Panc1 (cell line): Measurements from ENCODE around the gene SH2D1B. TPM values are rescaled to one million over a fixed set of nuclear protein-coding genes. Genes with fewer than 3 reads are reported as not detected.

Experiments used
- ATAC-seq: fragments of 200-7000 bp; cut with Tn5 transposase; 2 replicates; pipeline ENCODE4 v1.9.1; 2020; ENCODE audit warnings: mild to moderate bottlenecking, moderate library complexity
- Bru-seq: library from RNA; stranded (reverse); fragments of 400-500 nt; gene quantifications from one replicate; lab custom pipeline; 2021; lab: Mats Ljungman, UMichigan
- BruChase-seq, 2 experiments: library from RNA; stranded (reverse); fragments of 400-500 nt; gene quantifications; one replicate each; lab custom pipeline; 2021; lab: Mats Ljungman, UMichigan
- BruUV-seq: library from RNA; stranded (reverse); fragments of 400-500 nt; replicated peaks from 2 replicates; lab custom pipeline; 2021; lab: Mats Ljungman, UMichigan
- CTCF ChIA-PET: fragments of 300-600 bp; sonication (Branson Sonifier 250); formaldehyde crosslinking; loops from one replicate; lab custom pipeline; 2022; ENCODE audit warnings: antibody characterized with exemption; lab: Charles Lee
- POLR2A ChIA-PET: fragments of 300-600 bp; sonication (Branson Sonifier 250); formaldehyde crosslinking; loops from one replicate; lab custom pipeline; 2022; ENCODE audit warnings: antibody characterized with exemption; lab: Charles Lee
- DNase-seq: peaks from one replicate; pipeline ENCODE4 v3.0.0-alpha.2; 2010; ENCODE audit warnings: low read depth, low spot score
- H3K27ac ChIP-seq: 2 replicates; pipeline ENCODE4 v1.5.1; 2011; ENCODE audit warnings: mild to moderate bottlenecking, low read length, inconsistent platforms
- H3K27me3 ChIP-seq: fragments of 200-500 bp; sonication (Bioruptor generic); 2 replicates; pipeline ENCODE4 v1.6.0; 2014; ENCODE audit warnings: low read length, inconsistent platforms; ENCODE audit not compliant: control insufficient read depth, insufficient read depth
- H3K36me3 ChIP-seq: fragments of 200-500 bp; sonication (Bioruptor generic); 2 replicates; pipeline ENCODE4 v1.5.1; 2014; ENCODE audit warnings: inconsistent platforms, mild to moderate bottlenecking, low read length, moderate library complexity; ENCODE audit not compliant: control insufficient read depth, insufficient read depth
- H3K4me1 ChIP-seq: 2 replicates; pipeline ENCODE4 v1.5.1; 2011; ENCODE audit warnings: inconsistent platforms, mild to moderate bottlenecking, low read length, moderate library complexity; ENCODE audit not compliant: control insufficient read depth, insufficient read depth
- H3K4me3 ChIP-seq, 2 experiments: 2 replicates each; pipeline ENCODE4 v1.5.1; 2011 to 2012; ENCODE audit warnings: low read depth in 2 of 2, low read length in 2 of 2, mild to moderate bottlenecking in 2 of 2, inconsistent platforms in 1 of 2, moderate library complexity in 1 of 2
- H3K9me3 ChIP-seq: fragments of 200-500 bp; sonication (Bioruptor generic); 2 replicates; pipeline ENCODE4 v1.5.1; 2014; ENCODE audit warnings: low read depth, mild to moderate bottlenecking, inconsistent platforms, low read length, moderate library complexity; ENCODE audit not compliant: control insufficient read depth, insufficient read depth
- POLR2AphosphoS5 ChIP-seq: IDR thresholded peaks from 2 replicates; pipeline ENCODE4 v1.6.1; 2012; ENCODE audit warnings: mild to moderate bottlenecking, low read depth, low read length, moderate library complexity
- SIN3A ChIP-seq: IDR thresholded peaks from 2 replicates; pipeline ENCODE4 v1.6.1; 2012; ENCODE audit warnings: low read depth, mild to moderate bottlenecking, low read length, moderate library complexity, borderline replicate concordance; ENCODE audit not compliant: insufficient read depth
- TCF7L2 ChIP-seq: IDR thresholded peaks from 2 replicates; pipeline ENCODE4 v1.6.1; 2011; ENCODE audit warnings: mild to moderate bottlenecking, low read depth, low read length, inconsistent platforms
- in situ Hi-C: cut with HindIII; loops from 2 replicates; pipeline ENCODE4 v1.10.0; 2016; ENCODE audit warnings: low sequenced_read_pairs, low pct_unique_long_range_greater_than_20kb
- intact Hi-C: fragments of 100-400 bp; cut with micrococcal nuclease; formaldehyde crosslinking; loops from one replicate; pipeline ENCODE4 v1.10.0; 2022; ENCODE audit not compliant: unreplicated experiment
- long read RNA-seq: library from polyadenylated mRNA; unstranded; transcript quantifications from one replicate; pipeline ENCODE4 v2.0.0, GENCODE V29; 2021; ENCODE audit not compliant: unreplicated experiment
- polyA plus RNA-seq: library from polyadenylated mRNA; unstranded; fragments of >200 nt; gene quantifications from one replicate; pipeline ENCODE4 v1.2.1, GENCODE V29; 2012; ENCODE audit warnings: missing spikeins; ENCODE audit not compliant: insufficient read length
- total RNA-seq: library from RNA; stranded (reverse); gene quantifications from one replicate; pipeline ENCODE4 v1.2.1, GENCODE V29; 2021; ENCODE audit not compliant: unreplicated experiment
- TF ChIP-seq, protein P1 (sequence below), 2 experiments: IDR thresholded peaks; 2 replicates each; pipeline ENCODE4 v1.6.1; 2011 to 2012; ENCODE audit warnings: low read depth in 2 of 2, control low read depth in 1 of 2, low read length in 1 of 2, mild to moderate bottlenecking in 1 of 2, moderate library complexity in 1 of 2; ENCODE audit not compliant: insufficient read depth in 1 of 2
- TF ChIP-seq, protein P2 (sequence below): fragments of 450-650 bp; IDR thresholded peaks from 2 replicates; pipeline ENCODE4 v1.5.1; 2017; ENCODE audit warnings: mild to moderate bottlenecking

The SH2D1B gene, protein sequence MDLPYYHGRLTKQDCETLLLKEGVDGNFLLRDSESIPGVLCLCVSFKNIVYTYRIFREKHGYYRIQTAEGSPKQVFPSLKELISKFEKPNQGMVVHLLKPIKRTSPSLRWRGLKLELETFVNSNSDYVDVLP
- total RNA-seq (not detected), Bru-seq, nascent RNA (not detected), BruChase-seq, experiment 1, labeled RNA remaining after a 2-hour chase (not detected), BruChase-seq, experiment 2, labeled RNA remaining after a 6-hour chase (percentile 6 among the genes with signal in this experiment)
- not detected for polyA plus RNA-seq
- long read RNA-seq: 0 reads

DNA sequence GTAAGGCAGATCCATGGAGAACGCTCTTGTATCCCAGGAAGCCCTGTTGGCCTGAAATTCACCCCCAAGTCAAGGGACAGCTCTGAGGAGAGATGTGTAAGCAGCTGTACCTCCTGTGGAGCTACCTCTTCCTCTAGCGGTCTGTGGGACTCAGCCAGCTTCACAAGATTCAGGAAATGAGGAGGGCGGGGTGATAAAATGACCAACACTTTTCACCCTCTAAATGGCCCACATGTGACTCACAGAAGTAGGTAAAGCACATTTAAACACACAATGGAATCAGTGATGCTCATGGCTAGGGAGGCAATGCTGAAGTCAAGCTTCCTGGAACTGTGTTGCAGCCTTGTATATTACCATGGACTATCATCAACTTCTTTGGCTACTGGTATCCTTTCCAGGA lies at the start of gene SH2D1B:
SH2D1B (minus strand) TSS at position 135 of the 400 bp plus-strand sequence; CDS start at position 15, 120 bp downstream.
- ChIA-PET POLR2A (no interaction called here), CTCF (no interaction called here)
- no peaks in the 10 kb centered on the region for H3K27me3 ChIP-seq
- H3K9me3 ChIP-seq: no peaks in the 10 kb centered on the region
- H3K27ac ChIP-seq: no peak within 1 kb of the TSS
- ATAC-seq (no peak), DNase-seq (no peak)
- in situ Hi-C loops (no loop called here), intact Hi-C loops (no loop called here)
- no peaks in the 10 kb centered on the region for H3K36me3 ChIP-seq
- no peak for TF ChIP-seq POLR2AphosphoS5
- no peak for TF ChIP-seq TCF7L2
- TF ChIP-seq, protein P1, sequence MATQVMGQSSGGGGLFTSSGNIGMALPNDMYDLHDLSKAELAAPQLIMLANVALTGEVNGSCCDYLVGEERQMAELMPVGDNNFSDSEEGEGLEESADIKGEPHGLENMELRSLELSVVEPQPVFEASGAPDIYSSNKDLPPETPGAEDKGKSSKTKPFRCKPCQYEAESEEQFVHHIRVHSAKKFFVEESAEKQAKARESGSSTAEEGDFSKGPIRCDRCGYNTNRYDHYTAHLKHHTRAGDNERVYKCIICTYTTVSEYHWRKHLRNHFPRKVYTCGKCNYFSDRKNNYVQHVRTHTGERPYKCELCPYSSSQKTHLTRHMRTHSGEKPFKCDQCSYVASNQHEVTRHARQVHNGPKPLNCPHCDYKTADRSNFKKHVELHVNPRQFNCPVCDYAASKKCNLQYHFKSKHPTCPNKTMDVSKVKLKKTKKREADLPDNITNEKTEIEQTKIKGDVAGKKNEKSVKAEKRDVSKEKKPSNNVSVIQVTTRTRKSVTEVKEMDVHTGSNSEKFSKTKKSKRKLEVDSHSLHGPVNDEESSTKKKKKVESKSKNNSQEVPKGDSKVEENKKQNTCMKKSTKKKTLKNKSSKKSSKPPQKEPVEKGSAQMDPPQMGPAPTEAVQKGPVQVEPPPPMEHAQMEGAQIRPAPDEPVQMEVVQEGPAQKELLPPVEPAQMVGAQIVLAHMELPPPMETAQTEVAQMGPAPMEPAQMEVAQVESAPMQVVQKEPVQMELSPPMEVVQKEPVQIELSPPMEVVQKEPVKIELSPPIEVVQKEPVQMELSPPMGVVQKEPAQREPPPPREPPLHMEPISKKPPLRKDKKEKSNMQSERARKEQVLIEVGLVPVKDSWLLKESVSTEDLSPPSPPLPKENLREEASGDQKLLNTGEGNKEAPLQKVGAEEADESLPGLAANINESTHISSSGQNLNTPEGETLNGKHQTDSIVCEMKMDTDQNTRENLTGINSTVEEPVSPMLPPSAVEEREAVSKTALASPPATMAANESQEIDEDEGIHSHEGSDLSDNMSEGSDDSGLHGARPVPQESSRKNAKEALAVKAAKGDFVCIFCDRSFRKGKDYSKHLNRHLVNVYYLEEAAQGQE (IDR thresholded peaks at IDR 0.05; ENCODE audit: insufficient read depth in 1 of 2, low read depth in 2 of 2, low read length in 1 of 2): no peak
- TF ChIP-seq, protein P2, sequence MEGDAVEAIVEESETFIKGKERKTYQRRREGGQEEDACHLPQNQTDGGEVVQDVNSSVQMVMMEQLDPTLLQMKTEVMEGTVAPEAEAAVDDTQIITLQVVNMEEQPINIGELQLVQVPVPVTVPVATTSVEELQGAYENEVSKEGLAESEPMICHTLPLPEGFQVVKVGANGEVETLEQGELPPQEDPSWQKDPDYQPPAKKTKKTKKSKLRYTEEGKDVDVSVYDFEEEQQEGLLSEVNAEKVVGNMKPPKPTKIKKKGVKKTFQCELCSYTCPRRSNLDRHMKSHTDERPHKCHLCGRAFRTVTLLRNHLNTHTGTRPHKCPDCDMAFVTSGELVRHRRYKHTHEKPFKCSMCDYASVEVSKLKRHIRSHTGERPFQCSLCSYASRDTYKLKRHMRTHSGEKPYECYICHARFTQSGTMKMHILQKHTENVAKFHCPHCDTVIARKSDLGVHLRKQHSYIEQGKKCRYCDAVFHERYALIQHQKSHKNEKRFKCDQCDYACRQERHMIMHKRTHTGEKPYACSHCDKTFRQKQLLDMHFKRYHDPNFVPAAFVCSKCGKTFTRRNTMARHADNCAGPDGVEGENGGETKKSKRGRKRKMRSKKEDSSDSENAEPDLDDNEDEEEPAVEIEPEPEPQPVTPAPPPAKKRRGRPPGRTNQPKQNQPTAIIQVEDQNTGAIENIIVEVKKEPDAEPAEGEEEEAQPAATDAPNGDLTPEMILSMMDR: no peak
- no peak for TF ChIP-seq SIN3A
- no peak within 1 kb of the TSS for H3K4me3 ChIP-seq
- H3K4me1 ChIP-seq: no peaks in the 10 kb centered on the region
- BruUV-seq: no TSS peak

DNA sequence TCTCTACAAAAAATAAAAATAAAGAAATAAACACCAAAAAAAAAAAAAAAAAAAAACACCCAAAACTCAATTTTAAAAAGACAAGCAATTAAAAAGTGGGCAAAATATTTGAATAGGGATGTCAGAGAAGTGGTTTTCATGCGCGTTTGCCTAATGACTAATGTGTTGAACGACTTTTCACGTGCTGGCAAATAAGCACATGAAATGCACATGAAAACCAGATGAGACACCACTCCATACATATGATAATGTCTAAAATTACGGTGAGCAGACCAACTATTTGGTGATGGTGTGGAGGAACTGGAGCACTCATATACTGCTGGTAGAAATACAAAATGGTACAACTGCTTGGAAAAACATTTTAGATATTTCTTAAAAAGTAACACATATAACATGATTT lies 46.3 kb upstream of the SH2D1B start:
- intact Hi-C loops: no loop called here
- H3K27ac ChIP-seq: no peak overlapping the region
- H3K9me3 ChIP-seq: no peaks in the 10 kb centered on the region
- no peaks in the 10 kb centered on the region for H3K4me1 ChIP-seq
- no TSS peak for BruUV-seq
- no peaks in the 10 kb centered on the region for H3K27me3 ChIP-seq
- TF ChIP-seq, protein P2: no peak
- TF ChIP-seq TCF7L2: no peak
- TF ChIP-seq POLR2AphosphoS5: no peak
- no peak for TF ChIP-seq SIN3A
- TF ChIP-seq, protein P1 (IDR thresholded peaks at IDR 0.05; ENCODE audit: insufficient read depth in 1 of 2, low read depth in 2 of 2, low read length in 1 of 2): no peak
- H3K4me3 ChIP-seq: no peak overlapping the region
- ChIA-PET CTCF (no interaction called here), POLR2A (no interaction called here)
- in situ Hi-C loops: no loop called here
- DNase-seq (no peak), ATAC-seq (no peak)
- H3K36me3 ChIP-seq: no peaks in the 10 kb centered on the region
